Measurements from ENCODE around the gene ZNF750. TPM values are rescaled to one million over a fixed set of nuclear protein-coding genes. Genes with fewer than 3 reads are reported as not detected.

The ZNF750 gene
- total RNA-seq, 1 experiment from 2014 or later = not detected

DNA sequence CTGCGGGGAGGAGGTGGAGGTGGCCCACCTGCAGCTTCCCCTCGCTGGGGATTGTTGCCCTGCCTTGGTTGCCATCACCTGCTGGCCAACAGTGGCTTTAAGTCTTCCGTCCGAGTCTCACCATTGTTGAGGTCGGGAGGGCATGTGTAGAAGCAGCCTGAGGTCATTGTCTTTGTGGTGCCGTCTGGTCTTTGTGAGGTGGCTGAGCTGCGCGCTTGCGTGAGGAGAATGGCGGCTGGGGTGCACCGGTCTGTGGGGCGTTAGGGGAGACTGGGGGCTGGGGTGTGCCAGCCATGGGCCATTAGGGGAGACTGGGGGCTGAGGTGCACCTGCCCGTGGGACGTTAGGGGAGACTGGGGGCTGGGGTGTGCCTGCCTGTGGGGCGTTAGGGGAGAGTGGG lies 36.2 kb downstream of the ZNF750 start:
- no peak overlapping the region for H3K27ac ChIP-seq (ENCODE audit: low read length)
- TF ChIP-seq, protein P1, sequence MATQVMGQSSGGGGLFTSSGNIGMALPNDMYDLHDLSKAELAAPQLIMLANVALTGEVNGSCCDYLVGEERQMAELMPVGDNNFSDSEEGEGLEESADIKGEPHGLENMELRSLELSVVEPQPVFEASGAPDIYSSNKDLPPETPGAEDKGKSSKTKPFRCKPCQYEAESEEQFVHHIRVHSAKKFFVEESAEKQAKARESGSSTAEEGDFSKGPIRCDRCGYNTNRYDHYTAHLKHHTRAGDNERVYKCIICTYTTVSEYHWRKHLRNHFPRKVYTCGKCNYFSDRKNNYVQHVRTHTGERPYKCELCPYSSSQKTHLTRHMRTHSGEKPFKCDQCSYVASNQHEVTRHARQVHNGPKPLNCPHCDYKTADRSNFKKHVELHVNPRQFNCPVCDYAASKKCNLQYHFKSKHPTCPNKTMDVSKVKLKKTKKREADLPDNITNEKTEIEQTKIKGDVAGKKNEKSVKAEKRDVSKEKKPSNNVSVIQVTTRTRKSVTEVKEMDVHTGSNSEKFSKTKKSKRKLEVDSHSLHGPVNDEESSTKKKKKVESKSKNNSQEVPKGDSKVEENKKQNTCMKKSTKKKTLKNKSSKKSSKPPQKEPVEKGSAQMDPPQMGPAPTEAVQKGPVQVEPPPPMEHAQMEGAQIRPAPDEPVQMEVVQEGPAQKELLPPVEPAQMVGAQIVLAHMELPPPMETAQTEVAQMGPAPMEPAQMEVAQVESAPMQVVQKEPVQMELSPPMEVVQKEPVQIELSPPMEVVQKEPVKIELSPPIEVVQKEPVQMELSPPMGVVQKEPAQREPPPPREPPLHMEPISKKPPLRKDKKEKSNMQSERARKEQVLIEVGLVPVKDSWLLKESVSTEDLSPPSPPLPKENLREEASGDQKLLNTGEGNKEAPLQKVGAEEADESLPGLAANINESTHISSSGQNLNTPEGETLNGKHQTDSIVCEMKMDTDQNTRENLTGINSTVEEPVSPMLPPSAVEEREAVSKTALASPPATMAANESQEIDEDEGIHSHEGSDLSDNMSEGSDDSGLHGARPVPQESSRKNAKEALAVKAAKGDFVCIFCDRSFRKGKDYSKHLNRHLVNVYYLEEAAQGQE (IDR thresholded peaks at IDR 0.05; ENCODE audit: insufficient read depth in 1 of 2, low read depth in 2 of 2, low read length in 1 of 2) = no peak
- TF ChIP-seq, protein P2, sequence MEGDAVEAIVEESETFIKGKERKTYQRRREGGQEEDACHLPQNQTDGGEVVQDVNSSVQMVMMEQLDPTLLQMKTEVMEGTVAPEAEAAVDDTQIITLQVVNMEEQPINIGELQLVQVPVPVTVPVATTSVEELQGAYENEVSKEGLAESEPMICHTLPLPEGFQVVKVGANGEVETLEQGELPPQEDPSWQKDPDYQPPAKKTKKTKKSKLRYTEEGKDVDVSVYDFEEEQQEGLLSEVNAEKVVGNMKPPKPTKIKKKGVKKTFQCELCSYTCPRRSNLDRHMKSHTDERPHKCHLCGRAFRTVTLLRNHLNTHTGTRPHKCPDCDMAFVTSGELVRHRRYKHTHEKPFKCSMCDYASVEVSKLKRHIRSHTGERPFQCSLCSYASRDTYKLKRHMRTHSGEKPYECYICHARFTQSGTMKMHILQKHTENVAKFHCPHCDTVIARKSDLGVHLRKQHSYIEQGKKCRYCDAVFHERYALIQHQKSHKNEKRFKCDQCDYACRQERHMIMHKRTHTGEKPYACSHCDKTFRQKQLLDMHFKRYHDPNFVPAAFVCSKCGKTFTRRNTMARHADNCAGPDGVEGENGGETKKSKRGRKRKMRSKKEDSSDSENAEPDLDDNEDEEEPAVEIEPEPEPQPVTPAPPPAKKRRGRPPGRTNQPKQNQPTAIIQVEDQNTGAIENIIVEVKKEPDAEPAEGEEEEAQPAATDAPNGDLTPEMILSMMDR (IDR thresholded peaks at IDR 0.05) = no peak
- TF ChIP-seq POLR2AphosphoS5 (IDR thresholded peaks at IDR 0.05; ENCODE audit: low read depth, low read length) (no peak), TCF7L2 (IDR thresholded peaks at IDR 0.05; ENCODE audit: low read depth, low read length) (no peak), SIN3A (IDR thresholded peaks at IDR 0.05; ENCODE audit: borderline replicate concordance, insufficient read depth, low read depth, low read length) (no peak)
- POLR2A ChIA-PET = interaction anchor here (0.6 to 0.7 kb wide), 2 partner anchors 35 to 280 kb away, joined by 5 to 14 read pairs; no protein-coding TSS in a partner anchor
- H3K36me3 ChIP-seq (ENCODE audit: control insufficient read depth, insufficient read depth, low read length) = peaks cover 7% of the 10 kb centered on the region; the same call in 1 of the 2 replicates
- CTCF ChIA-PET = no interaction called here
- no peaks in the 10 kb centered on the region for H3K9me3 ChIP-seq (ENCODE audit: control insufficient read depth, insufficient read depth, low read depth, low read length)
- no peak for ATAC-seq
- H3K4me3 ChIP-seq (ENCODE audit: low read depth in 2 of 2, low read length in 2 of 2) = no peak overlapping the region
- no peaks in the 10 kb centered on the region for H3K27me3 ChIP-seq (ENCODE audit: control insufficient read depth, insufficient read depth, low read length)
- intact Hi-C loops (cut with micrococcal nuclease; ENCODE audit: unreplicated experiment) = no loop called here
- BruUV-seq (replicated peaks) = no TSS peak
- in situ Hi-C loops (cut with HindIII; ENCODE audit: low pct_unique_long_range_greater_than_20kb, low sequenced_read_pairs) = no loop called here
- DNase-seq (ENCODE audit: low read depth, low spot score) = no peak
- no peaks in the 10 kb centered on the region for H3K4me1 ChIP-seq (ENCODE audit: control insufficient read depth, insufficient read depth, low read length)

DNA sequence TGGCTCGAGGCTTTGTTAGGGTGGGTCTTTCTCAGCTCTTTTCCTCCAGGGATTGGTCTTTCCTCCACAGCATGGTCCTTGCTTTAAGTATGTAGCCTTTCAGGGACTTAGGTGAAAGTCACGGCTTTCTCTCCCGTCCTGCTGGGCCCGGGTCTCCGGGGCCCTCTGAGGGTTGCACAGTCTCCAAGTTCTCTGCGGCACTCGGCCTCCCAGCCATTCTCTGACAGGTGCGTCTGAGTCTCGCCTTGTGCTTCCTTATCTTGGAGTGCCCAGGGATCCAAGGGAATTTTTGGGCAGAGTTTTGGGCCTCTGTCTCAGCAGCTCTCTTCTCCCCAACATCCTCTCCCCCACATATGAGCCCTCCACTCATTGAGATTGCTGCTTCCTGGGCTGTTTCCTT lies 36.6 kb downstream of the ZNF750 start:
- TF ChIP-seq, protein P2 (IDR thresholded peaks at IDR 0.05) = no peak
- TF ChIP-seq, protein P1 (IDR thresholded peaks at IDR 0.05; ENCODE audit: insufficient read depth in 1 of 2, low read depth in 2 of 2, low read length in 1 of 2) = no peak
- no peak for DNase-seq (ENCODE audit: low read depth, low spot score)
- intact Hi-C loops (cut with micrococcal nuclease; ENCODE audit: unreplicated experiment) = no loop called here
- CTCF ChIA-PET = no interaction called here
- H3K4me1 ChIP-seq (ENCODE audit: control insufficient read depth, insufficient read depth, low read length) = no peaks in the 10 kb centered on the region
- ATAC-seq = no peak
- no peaks in the 10 kb centered on the region for H3K27me3 ChIP-seq (ENCODE audit: control insufficient read depth, insufficient read depth, low read length)
- H3K36me3 ChIP-seq (ENCODE audit: control insufficient read depth, insufficient read depth, low read length) = peaks cover 7% of the 10 kb centered on the region; the same call in 1 of the 2 replicates
- H3K27ac ChIP-seq (ENCODE audit: low read length) = no peak overlapping the region
- BruUV-seq (replicated peaks) = no TSS peak
- no peaks in the 10 kb centered on the region for H3K9me3 ChIP-seq (ENCODE audit: control insufficient read depth, insufficient read depth, low read depth, low read length)
- in situ Hi-C loops (cut with HindIII; ENCODE audit: low pct_unique_long_range_greater_than_20kb, low sequenced_read_pairs) = no loop called here
- POLR2A ChIA-PET = interaction anchor here (0.6 to 0.7 kb wide), 2 partner anchors 35 to 281 kb away, joined by 5 to 14 read pairs; no protein-coding TSS in a partner anchor
- H3K4me3 ChIP-seq (ENCODE audit: low read depth in 2 of 2, low read length in 2 of 2) = no peak overlapping the region

Measured in Panc1 (cell line).